H1 (cell line): Measurements from ENCODE around the gene HYAL1. TPM values are rescaled to one million over a fixed set of nuclear protein-coding genes. Genes with fewer than 3 reads are reported as not detected.

ENCODE experiments used
- CTCF ChIA-PET: fragments of 300-600 bp; sonication (Branson Sonifier 250); formaldehyde crosslinking; loops from one replicate; lab custom pipeline; 2021; ENCODE audit not compliant: partially characterized antibody; lab: Charles Lee
- POLR2A ChIA-PET: fragments of 300-600 bp; sonication (Branson Sonifier 250); formaldehyde crosslinking; loops from one replicate; lab custom pipeline; 2021; ENCODE audit warnings: inconsistent platforms; ENCODE audit not compliant: partially characterized antibody; lab: Charles Lee
- DNase-seq, 2 experiments: peaks; one replicate each; pipeline versions ENCODE4 v3.0.0 to v3.0.0-alpha.2; 2010 to 2022; ENCODE audit warnings: low spot score in 2 of 2, low read depth in 1 of 2, mixed read lengths in 1 of 2
- FAIRE-seq: peaks from 2 replicates; lab custom pipeline; 2011; peaks lifted over from hg19 to GRCh38; lab: Jason Lieb, UNC
- H2AFZ ChIP-seq: 2 replicates; pipeline ENCODE4 v1.8.1; 2012; ENCODE audit warnings: low read length, inconsistent platforms
- H2AK5ac ChIP-seq: 2 replicates; pipeline ENCODE4 v1.6.1; 2013; ENCODE audit warnings: low read depth, low read length
- H2BK120ac ChIP-seq: replicated peaks from 2 replicates; pipeline ENCODE3; 2013; ENCODE audit warnings: low read depth, low read length, inconsistent platforms
- H2BK12ac ChIP-seq: 2 replicates; pipeline ENCODE4 v1.6.1; 2013; ENCODE audit warnings: low read depth, low read length
- H2BK15ac ChIP-seq: 2 replicates; pipeline ENCODE4 v1.6.1; 2013; ENCODE audit warnings: low read length
- H2BK20ac ChIP-seq: 2 replicates; pipeline ENCODE4 v1.6.1; 2013; ENCODE audit warnings: low read length
- H2BK5ac ChIP-seq: 2 replicates; pipeline ENCODE4 v1.6.1; 2013; ENCODE audit warnings: low read depth, low read length
- H3K14ac ChIP-seq: 2 replicates; pipeline ENCODE4 v1.6.1; 2013; ENCODE audit warnings: inconsistent platforms; ENCODE audit not compliant: insufficient read length
- H3K18ac ChIP-seq: 2 replicates; pipeline ENCODE4 v1.6.1; 2013; ENCODE audit warnings: low read length; ENCODE audit errors: extremely low read depth
- H3K23ac ChIP-seq: 2 replicates; pipeline ENCODE4 v1.6.1; 2013; ENCODE audit warnings: inconsistent platforms; ENCODE audit not compliant: insufficient read length
- H3K23me2 ChIP-seq: 2 replicates; pipeline ENCODE4 v1.6.1; 2013; ENCODE audit warnings: low read depth, low read length
- H3K27ac ChIP-seq: 2 replicates; pipeline ENCODE4 v1.6.1; 2011; ENCODE audit warnings: low read depth, low read length, inconsistent platforms
- H3K27me3 ChIP-seq, 4 experiments: replicated peaks in 1 of 4; 1 replicate in 1 of 4; 2 replicates in 3 of 4; pipeline versions ENCODE4 v1.6.1 to v1.8.1; 2011 to 2013; ENCODE audit warnings: low read length in 3 of 4, mild to moderate bottlenecking in 3 of 4, inconsistent platforms in 2 of 4, mixed read lengths in 2 of 4, moderate library complexity in 1 of 4; ENCODE audit not compliant: control insufficient read depth in 3 of 4, insufficient read depth in 3 of 4; ENCODE audit errors: extremely low read depth in 1 of 4
- H3K36me3 ChIP-seq, 4 experiments: 2 replicates each; pipeline versions ENCODE4 v1.6.1 to v1.8.1; 2011 to 2013; ENCODE audit warnings: mild to moderate bottlenecking in 4 of 4, low read length in 3 of 4, moderate library complexity in 2 of 4, control low read depth in 1 of 4, inconsistent platforms in 1 of 4; ENCODE audit not compliant: insufficient read depth in 4 of 4, control insufficient read depth in 2 of 4
- H3K4ac ChIP-seq: replicated peaks from 2 replicates; pipeline ENCODE3; 2013; ENCODE audit warnings: low read length, low read depth, mixed read lengths, inconsistent platforms; ENCODE audit not compliant: insufficient read length
- H3K4me1 ChIP-seq, 4 experiments: replicated peaks in 1 of 4; 1 replicate in 1 of 4; 2 replicates in 3 of 4; pipeline versions ENCODE4 v1.6.1 to v1.8.1; 2011 to 2013; ENCODE audit warnings: low read length in 3 of 4, inconsistent platforms in 2 of 4, mixed read lengths in 1 of 4; ENCODE audit not compliant: insufficient read depth in 4 of 4, control insufficient read depth in 3 of 4
- H3K4me2 ChIP-seq, 2 experiments: 2 replicates each; pipeline versions ENCODE4 v1.6.1 to v1.8.1; 2011 to 2013; ENCODE audit warnings: low read depth in 2 of 2, low read length in 2 of 2, control low read depth in 1 of 2, inconsistent platforms in 1 of 2, mild to moderate bottlenecking in 1 of 2; ENCODE audit not compliant: insufficient read depth in 1 of 2
- H3K4me3 ChIP-seq, 4 experiments: fragments of 200-600, 300-600 bp in 1 of 4; sonication (generic), shearing (Covaris generic), sonication (Bioruptor Twin) in 1 of 4; 2 replicates each; pipeline versions ENCODE4 v1.5.1 to v1.8.1; 2011 to 2016; ENCODE audit warnings: low read length in 4 of 4, low read depth in 3 of 4, control low read depth in 2 of 4, inconsistent platforms in 2 of 4, mild to moderate bottlenecking in 2 of 4, mixed read lengths in 1 of 4, moderate library complexity in 1 of 4; ENCODE audit not compliant: insufficient read depth in 2 of 4; ENCODE audit errors: extremely low read depth in 1 of 4
- H3K56ac ChIP-seq: replicated peaks from 2 replicates; pipeline ENCODE3; 2013; ENCODE audit warnings: low read depth, mild to moderate bottlenecking, mixed read lengths, low read length, inconsistent platforms; ENCODE audit not compliant: insufficient read length
- H3K79me1 ChIP-seq: 2 replicates; pipeline ENCODE4 v1.6.1; 2013; ENCODE audit warnings: low read depth, low read length, control low read depth
- H3K79me2 ChIP-seq, 2 experiments: 2 replicates each; pipeline versions ENCODE4 v1.6.1 to v1.8.1; 2012 to 2013; ENCODE audit warnings: low read length in 2 of 2, mild to moderate bottlenecking in 2 of 2, inconsistent platforms in 1 of 2; ENCODE audit not compliant: insufficient read depth in 2 of 2, control insufficient read depth in 1 of 2
- H3K9ac ChIP-seq, 4 experiments: replicated peaks in 1 of 4; 1 replicate in 1 of 4; 2 replicates in 3 of 4; pipeline versions ENCODE4 v1.6.1 to v1.8.1; 2011 to 2013; ENCODE audit warnings: low read depth in 3 of 4, low read length in 3 of 4, control low read depth in 2 of 4, mild to moderate bottlenecking in 2 of 4, moderate library complexity in 2 of 4, inconsistent platforms in 1 of 4; ENCODE audit errors: extremely low read depth in 1 of 4
- H3K9me3 ChIP-seq, 2 experiments: 2 replicates each; pipeline versions ENCODE4 v1.6.1 to v1.8.1; 2012 to 2013; ENCODE audit warnings: mild to moderate bottlenecking in 2 of 2, moderate library complexity in 2 of 2, control low read depth in 1 of 2, inconsistent platforms in 1 of 2, low read depth in 1 of 2, low read length in 1 of 2, mixed read lengths in 1 of 2; ENCODE audit not compliant: insufficient read depth in 2 of 2
- H4K20me1 ChIP-seq, 2 experiments: replicated peaks in 1 of 2; 2 replicates each; pipeline versions ENCODE3 to v1.8.1; 2011 to 2013; ENCODE audit warnings: inconsistent platforms in 2 of 2, low read length in 2 of 2, mild to moderate bottlenecking in 1 of 2; ENCODE audit not compliant: insufficient read depth in 2 of 2, control insufficient read depth in 1 of 2
- H4K5ac ChIP-seq: 2 replicates; pipeline ENCODE4 v1.6.1; 2013; ENCODE audit warnings: low read length, low read depth, mixed read lengths, inconsistent platforms; ENCODE audit not compliant: insufficient read length
- H4K8ac ChIP-seq: 2 replicates; pipeline ENCODE4 v1.8.0; 2013; ENCODE audit warnings: mild to moderate bottlenecking, moderate library complexity, low read length, inconsistent platforms; ENCODE audit not compliant: insufficient read depth; ENCODE audit errors: extremely low read depth
- H4K91ac ChIP-seq: replicated peaks from 2 replicates; pipeline ENCODE3; 2013; ENCODE audit warnings: low read length, mixed read lengths, inconsistent platforms; ENCODE audit not compliant: insufficient read length
- CHD2 ChIP-seq: IDR thresholded peaks from 2 replicates; pipeline ENCODE4 v1.6.1; 2012; ENCODE audit warnings: low read length, improper control_type of control experiment
- FOSL1 ChIP-seq: IDR thresholded peaks from 2 replicates; pipeline ENCODE4 v1.6.1; 2011; ENCODE audit warnings: mild to moderate bottlenecking, low read depth, low read length, moderate library complexity; ENCODE audit not compliant: insufficient read depth
- MAFK ChIP-seq: IDR thresholded peaks from 2 replicates; pipeline ENCODE4 v1.6.1; 2012; ENCODE audit warnings: low read depth, mild to moderate bottlenecking, improper control_type of control experiment, low read length
- MAX ChIP-seq: IDR thresholded peaks from 2 replicates; pipeline ENCODE4 v1.6.1; 2012; ENCODE audit warnings: inconsistent platforms
- RBBP5 ChIP-seq: IDR thresholded peaks from 2 replicates; pipeline ENCODE4 v1.7.1; 2012; ENCODE audit warnings: low read depth, mild to moderate bottlenecking, inconsistent platforms, low read length, moderate library complexity, borderline replicate concordance
- SIN3A ChIP-seq, 2 experiments: IDR thresholded peaks in 1 of 2; conservative IDR thresholded peaks in 1 of 2; 2 replicates each; pipeline ENCODE4 v1.6.1; 2011 to 2012; ENCODE audit warnings: low read length in 2 of 2, improper control_type of control experiment in 1 of 2, low read depth in 1 of 2, mild to moderate bottlenecking in 1 of 2
- SP4 ChIP-seq: IDR thresholded peaks from 2 replicates; pipeline ENCODE4 v1.6.1; 2012; ENCODE audit warnings: low read length, inconsistent platforms
- WGBS, 2 experiments: shearing (Covaris generic) in 1 of 2; methylation state at CpG; one replicate each; pipeline versions ENCODE4 v1.1.6 to v1.1.7; 2013 to 2015; ENCODE audit warnings: low lambda C conversion rate in 2 of 2, mixed read lengths in 2 of 2, inconsistent platforms in 1 of 2, low coverage in 1 of 2, missing lambda C conversion rate in 1 of 2; ENCODE audit not compliant: insufficient replicate concordance in 2 of 2, insufficient coverage in 1 of 2, insufficient read length in 1 of 2; ENCODE audit errors: extremely low coverage in 1 of 2, missing lambda C conversion rate in 1 of 2; 5-methylcytosine and 5-hydroxymethylcytosine counted together
- polyA plus RNA-seq, 7 experiments: library from polyadenylated mRNA; depleted of rRNA in 3 of 7; stranded (reverse) in 5 of 7; unstranded in 2 of 7; fragments of >200 nt in 5 of 7; fragments of 200-250 nt in 2 of 7; gene quantifications; 1 replicate in 5 of 7; 2 replicates in 1 of 7; 4 replicates in 1 of 7; pipeline versions ENCODE4 v1.2.1 to v1.2.3, GENCODE V29; 2011 to 2013; ENCODE audit warnings: missing spikeins in 2 of 7, mixed read lengths in 2 of 7
- total RNA-seq: library from RNA; stranded (reverse); fragmentation: NEBNext Ultra II Directional; extraction: Animal tissue kit (Norgen Biotek cat#: 25700); gene quantifications from 2 replicates; pipeline ENCODE4 v1.2.1, GENCODE V29; 2021

HYAL1 gene
- total and polyA plus RNA-seq, 2 of the 8 experiments (the other 6 are each of a cell fraction or from before 2014, with no cell fraction given) = 2.0 to 5.4 TPM

GRCh38 chr3:50255251-50255615 is 48.1 kb downstream of the HYAL1 start:
- no peak for TF ChIP-seq SIN3A (conservative IDR thresholded peaks at IDR 0.05 in 1 of 2, IDR thresholded peaks at IDR 0.05 in 1 of 2; ENCODE audit: low read depth in 1 of 2, low read length in 2 of 2)
- TF ChIP-seq CHD2 = no peak
- no peak for TF ChIP-seq MAFK
- TF ChIP-seq MAX = no peak
- TF ChIP-seq RBBP5 = no peak
- TF ChIP-seq FOSL1 = no peak
- no peak for TF ChIP-seq SP4
- Histone ChIP-seq H2BK15ac (no peak overlapping the region), H3K27ac (no peak overlapping the region), H2AFZ (no peak overlapping the region), H2BK5ac (no peak overlapping the region), H3K4me3 (no peak overlapping the region), H3K79me2 (peaks cover 0 to 14% of the 10 kb centered on the region in 2 experiments; a peak in 2 of 4 replicates), H2BK12ac (no peak overlapping the region), H3K4ac (no peak overlapping the region), H3K23ac (no peak overlapping the region), H2BK20ac (no peak overlapping the region), H3K18ac (no peak overlapping the region; the same call in 1 of the 2 replicates), H3K79me1 (peaks cover 20% of the 10 kb centered on the region), H4K5ac (no peak overlapping the region), H2BK120ac (no peak overlapping the region), H4K8ac (no peak overlapping the region), H4K91ac (no peak overlapping the region), H3K56ac (no peak overlapping the region), H3K23me2 (no peaks in the 10 kb centered on the region), H4K20me1 (peaks cover 3 to 29% of the 10 kb centered on the region in 2 experiments), H3K14ac (no peak overlapping the region), H3K9ac (no peak overlapping the region), H2AK5ac (no peak overlapping the region), H3K9me3 (no peaks in the 10 kb centered on the region), H3K36me3 (peaks cover 17 to 36% (median 24%) of the 10 kb centered on the region in 4 experiments; a peak in 7 of 8 replicates), H3K4me2 (no peak overlapping the region), H3K27me3 (no peaks in the 10 kb centered on the region), H3K4me1 (peaks cover 0 to 4% (median 3%) of the 10 kb centered on the region in 4 experiments; a peak in 4 of 7 replicates)
- no peak for DNase-seq
- POLR2A ChIA-PET = interaction anchor here (0.9 to 3.0 kb wide), 4 partner anchors 12 to 145 kb away, joined by 3 to 12 read pairs (median 6); partner anchors contain the start of gene GNAI2
- CTCF ChIA-PET = interaction anchor here (1.3 to 53.5 kb wide), 7 partner anchors 6 to 67 kb away, joined by 4 to 2149 read pairs (median 142); partner anchors contain the start of genes GNAI2, GNAT1, LSMEM2 and SEMA3B
- no peak for FAIRE-seq
- WGBS, 2 experiments = 98% methylated on average over 9 of the region's 9 CpGs; no CpG with 5 or more reads in 1 of the 2 experiments
